Thoracic aorta (tissue), 2 donors: ENCODE measurements around the gene CFD. TPM values are rescaled to one million over a fixed set of nuclear protein-coding genes. Genes with fewer than 3 reads are reported as not detected.

Experiments used
- ATAC-seq: fragments of 150-250 bp; one replicate; pipeline ENCODE4 v1.8.0; 2017; ENCODE audit warnings: low read depth; ENCODE audit not compliant: insufficient number of reproducible peaks, low FRiP score
- DNase-seq: peaks from one replicate; pipeline ENCODE4 v3.0.0-alpha.2; 2020; ENCODE audit warnings: low spot score
- H3K27ac ChIP-seq, 2 donors: fragments of 200-600 bp; sonication (generic); 1 replicate in 1 of 2; 2 replicates in 1 of 2; pipeline ENCODE4 v1.5.1; 2016; ENCODE audit warnings: mild to moderate bottlenecking in 2 of 2, moderate library complexity in 2 of 2
- H3K27me3 ChIP-seq: fragments of 200-600 bp; sonication (generic); replicated peaks from 2 replicates; pipeline ENCODE4 v1.6.0; 2016; ENCODE audit warnings: mild to moderate bottlenecking; ENCODE audit not compliant: insufficient read depth
- H3K36me3 ChIP-seq: fragments of 200-600 bp; sonication (generic); one replicate; pipeline ENCODE4 v1.5.1; 2016
- H3K4me1 ChIP-seq, 2 donors: fragments of 200-600 bp; sonication (generic); 1 replicate in 1 of 2; 2 replicates in 1 of 2; pipeline versions ENCODE4 v1.5.1 to v1.6.0; 2016; ENCODE audit warnings: low read depth in 2 of 2, mild to moderate bottlenecking in 1 of 2; ENCODE audit not compliant: control insufficient read depth in 1 of 2
- H3K4me3 ChIP-seq: fragments of 200-600 bp; sonication (generic); 2 replicates; pipeline ENCODE4 v1.5.1; 2016; ENCODE audit warnings: mild to moderate bottlenecking
- H3K9me3 ChIP-seq: fragments of 200-600 bp; sonication (generic); 2 replicates; pipeline ENCODE4 v1.5.1; 2016
- CTCF ChIP-seq: fragments of 200-600 bp; sonication (generic); IDR thresholded peaks from one replicate; pipeline ENCODE4 v1.5.1; 2019; ENCODE audit warnings: antibody characterized with exemption
- total RNA-seq, 2 donors: library from RNA; depleted of rRNA; stranded (reverse); fragments of >200 nt; gene quantifications; one replicate each; pipeline versions ENCODE4 v1.1.0 to v1.2.3, GENCODE V29; 2016

The CFD gene
- total RNA-seq, 2 donors from 2014 or later: 472 to 781 TPM

- TF ChIP-seq CTCF: no peak
- Histone ChIP-seq H3K27ac (peak overlapping the region; percentile 66 to 81), H3K4me3 (no peak overlapping the region), H3K4me1 (peaks cover 7 to 15% of the 10 kb centered on the region in 2 donors), H3K9me3 (no peaks in the 10 kb centered on the region), H3K27me3 (no peaks in the 10 kb centered on the region), H3K36me3 (peaks cover 15% of the 10 kb centered on the region)
- DNase-seq (no peak), ATAC-seq (no peak)
Measured at GRCh38 chr19:868458-869244, 9.2 kb downstream of the CFD start.

GRCh38 chr19:869245-870177, 10.0 kb downstream of the CFD start:
- no peak for TF ChIP-seq CTCF
- H3K36me3 ChIP-seq: peaks cover 20% of the 10 kb centered on the region
- no peak overlapping the region for H3K4me3 ChIP-seq
- ATAC-seq (peak; percentile 76), DNase-seq (peak; percentile 60)
- H3K4me1 ChIP-seq: peaks cover 7 to 14% of the 10 kb centered on the region in 2 donors
- H3K27me3 ChIP-seq: no peaks in the 10 kb centered on the region
- H3K27ac ChIP-seq: peak overlapping the region; percentile 66 to 81
- H3K9me3 ChIP-seq: no peaks in the 10 kb centered on the region

GRCh38 chr19:870314-870713, 10.8 kb downstream of the CFD start:
- Histone ChIP-seq H3K4me1 (peaks cover 7 to 14% of the 10 kb centered on the region in 2 donors), H3K9me3 (no peaks in the 10 kb centered on the region), H3K4me3 (no peak overlapping the region), H3K27me3 (no peaks in the 10 kb centered on the region), H3K27ac (peak overlapping the region; percentile 66 to 81), H3K36me3 (peaks cover 26% of the 10 kb centered on the region)
- DNase-seq (no peak), ATAC-seq (no peak)
- no peak for TF ChIP-seq CTCF

GRCh38 chr19:870963-871401, 11.5 kb downstream of the CFD start:
- DNase-seq (no peak), ATAC-seq (no peak)
- Histone ChIP-seq H3K36me3 (peaks cover 33% of the 10 kb centered on the region), H3K4me1 (peaks cover 7 to 14% of the 10 kb centered on the region in 2 donors), H3K27ac (no peak overlapping the region), H3K4me3 (no peak overlapping the region), H3K27me3 (no peaks in the 10 kb centered on the region), H3K9me3 (no peaks in the 10 kb centered on the region)
- no peak for TF ChIP-seq CTCF
